ENCODE data around the gene FTSJ1. TPM values are rescaled to one million over a fixed set of nuclear protein-coding genes. Genes with fewer than 3 reads are reported as not detected.

FTSJ1 gene
- total and polyA plus RNA-seq, 2 experiments from 2014 or later = 42.8 to 76.3 TPM

GRCh38 chrX:48521353-48522243 lies 45.6 kb downstream of the FTSJ1 start, which contains the start of gene EBP:
EBP (plus strand) TSS chrX:48521808; CDS start chrX:48523772, 1,964 bp downstream.
- Mint-ChIP-seq H3K9me3 (no peaks in the 10 kb centered on the region), H3K27ac (peak within 1 kb of the TSS; percentile 95), H3K4me3 (peak within 1 kb of the TSS; percentile 93), H3K36me3 (ENCODE audit: low read depth) (peaks cover 15% of the 10 kb centered on the region), H3K4me1 (peaks cover 11% of the 10 kb centered on the region; the same call in 2 of the 3 replicates), H3K27me3 (ENCODE audit: insufficient read depth, low read depth, poor library complexity) (peaks cover 2% of the 10 kb centered on the region)
- Histone ChIP-seq H3K4me1 (ENCODE audit: insufficient read depth) (no peaks in the 10 kb centered on the region), H2AFZ (no peak within 1 kb of the TSS), H3F3A (replicated peaks; ENCODE audit: low read depth) (no peaks in the 10 kb centered on the region), H3K4me3 (peak within 1 kb of the TSS; percentile 77), H3K4me2 (peak within 1 kb of the TSS; percentile 84), H4K20me1 (replicated peaks; ENCODE audit: insufficient read depth) (no peaks in the 10 kb centered on the region), H3K27ac (ENCODE audit: low read depth) (peak within 1 kb of the TSS; percentile 81; the same call in 1 of the 2 replicates), H3K79me2 (replicated peaks; ENCODE audit: insufficient read depth) (peaks cover 17% of the 10 kb centered on the region), H3K27me3 (ENCODE audit: insufficient read depth) (no peaks in the 10 kb centered on the region), H3K36me3 (ENCODE audit: insufficient read depth) (peaks cover 9% of the 10 kb centered on the region; the same call in 1 of the 2 replicates), H3K9me2 (ENCODE audit: insufficient read depth) (no peaks in the 10 kb centered on the region)
- peak; percentile 92 for DNase-seq (ENCODE audit: low spot score)
- TF ChIP-seq REST (IDR thresholded peaks at IDR 0.05; ENCODE audit: unreplicated experiment) = no peak
- TF ChIP-seq, protein P1, sequence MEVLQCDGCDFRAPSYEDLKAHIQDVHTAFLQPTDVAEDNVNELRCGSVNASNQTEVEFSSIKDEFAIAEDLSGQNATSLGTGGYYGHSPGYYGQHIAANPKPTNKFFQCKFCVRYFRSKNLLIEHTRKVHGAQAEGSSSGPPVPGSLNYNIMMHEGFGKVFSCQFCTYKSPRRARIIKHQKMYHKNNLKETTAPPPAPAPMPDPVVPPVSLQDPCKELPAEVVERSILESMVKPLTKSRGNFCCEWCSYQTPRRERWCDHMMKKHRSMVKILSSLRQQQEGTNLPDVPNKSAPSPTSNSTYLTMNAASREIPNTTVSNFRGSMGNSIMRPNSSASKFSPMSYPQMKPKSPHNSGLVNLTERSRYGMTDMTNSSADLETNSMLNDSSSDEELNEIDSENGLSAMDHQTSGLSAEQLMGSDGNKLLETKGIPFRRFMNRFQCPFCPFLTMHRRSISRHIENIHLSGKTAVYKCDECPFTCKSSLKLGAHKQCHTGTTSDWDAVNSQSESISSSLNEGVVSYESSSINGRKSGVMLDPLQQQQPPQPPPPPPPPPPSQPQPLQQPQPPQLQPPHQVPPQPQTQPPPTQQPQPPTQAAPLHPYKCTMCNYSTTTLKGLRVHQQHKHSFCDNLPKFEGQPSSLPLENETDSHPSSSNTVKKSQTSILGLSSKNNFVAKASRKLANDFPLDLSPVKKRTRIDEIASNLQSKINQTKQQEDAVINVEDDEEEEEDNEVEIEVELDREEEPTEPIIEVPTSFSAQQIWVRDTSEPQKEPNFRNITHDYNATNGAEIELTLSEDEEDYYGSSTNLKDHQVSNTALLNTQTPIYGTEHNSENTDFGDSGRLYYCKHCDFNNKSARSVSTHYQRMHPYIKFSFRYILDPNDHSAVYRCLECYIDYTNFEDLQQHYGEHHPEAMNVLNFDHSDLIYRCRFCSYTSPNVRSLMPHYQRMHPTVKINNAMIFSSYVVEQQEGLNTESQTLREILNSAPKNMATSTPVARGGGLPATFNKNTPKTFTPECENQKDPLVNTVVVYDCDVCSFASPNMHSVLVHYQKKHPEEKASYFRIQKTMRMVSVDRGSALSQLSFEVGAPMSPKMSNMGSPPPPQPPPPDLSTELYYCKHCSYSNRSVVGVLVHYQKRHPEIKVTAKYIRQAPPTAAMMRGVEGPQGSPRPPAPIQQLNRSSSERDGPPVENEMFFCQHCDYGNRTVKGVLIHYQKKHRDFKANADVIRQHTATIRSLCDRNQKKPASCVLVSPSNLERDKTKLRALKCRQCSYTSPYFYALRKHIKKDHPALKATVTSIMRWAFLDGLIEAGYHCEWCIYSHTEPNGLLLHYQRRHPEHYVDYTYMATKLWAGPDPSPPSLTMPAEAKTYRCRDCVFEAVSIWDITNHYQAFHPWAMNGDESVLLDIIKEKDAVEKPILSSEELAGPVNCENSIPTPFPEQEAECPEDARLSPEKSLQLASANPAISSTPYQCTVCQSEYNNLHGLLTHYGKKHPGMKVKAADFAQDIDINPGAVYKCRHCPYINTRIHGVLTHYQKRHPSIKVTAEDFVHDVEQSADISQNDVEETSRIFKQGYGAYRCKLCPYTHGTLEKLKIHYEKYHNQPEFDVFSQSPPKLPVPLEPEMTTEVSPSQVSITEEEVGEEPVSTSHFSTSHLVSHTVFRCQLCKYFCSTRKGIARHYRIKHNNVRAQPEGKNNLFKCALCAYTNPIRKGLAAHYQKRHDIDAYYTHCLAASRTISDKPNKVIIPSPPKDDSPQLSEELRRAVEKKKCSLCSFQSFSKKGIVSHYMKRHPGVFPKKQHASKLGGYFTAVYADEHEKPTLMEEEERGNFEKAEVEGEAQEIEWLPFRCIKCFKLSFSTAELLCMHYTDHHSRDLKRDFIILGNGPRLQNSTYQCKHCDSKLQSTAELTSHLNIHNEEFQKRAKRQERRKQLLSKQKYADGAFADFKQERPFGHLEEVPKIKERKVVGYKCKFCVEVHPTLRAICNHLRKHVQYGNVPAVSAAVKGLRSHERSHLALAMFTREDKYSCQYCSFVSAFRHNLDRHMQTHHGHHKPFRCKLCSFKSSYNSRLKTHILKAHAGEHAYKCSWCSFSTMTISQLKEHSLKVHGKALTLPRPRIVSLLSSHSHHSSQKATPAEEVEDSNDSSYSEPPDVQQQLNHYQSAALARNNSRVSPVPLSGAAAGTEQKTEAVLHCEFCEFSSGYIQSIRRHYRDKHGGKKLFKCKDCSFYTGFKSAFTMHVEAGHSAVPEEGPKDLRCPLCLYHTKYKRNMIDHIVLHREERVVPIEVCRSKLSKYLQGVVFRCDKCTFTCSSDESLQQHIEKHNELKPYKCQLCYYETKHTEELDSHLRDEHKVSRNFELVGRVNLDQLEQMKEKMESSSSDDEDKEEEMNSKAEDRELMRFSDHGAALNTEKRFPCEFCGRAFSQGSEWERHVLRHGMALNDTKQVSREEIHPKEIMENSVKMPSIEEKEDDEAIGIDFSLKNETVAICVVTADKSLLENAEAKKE (CRISPR knock-in tag; IDR thresholded peaks at IDR 0.05) = no peak
- peak; percentile 73 for TF ChIP-seq POLR2AphosphoS5 (IDR thresholded peaks at IDR 0.05; ENCODE audit: low read depth)
- TF ChIP-seq ETS1 (IDR thresholded peaks at IDR 0.05) = no peak
- TF ChIP-seq STAT1 (IDR thresholded peaks at IDR 0.05; ENCODE audit: unreplicated experiment) = no peak
- peak; percentile 96 for ATAC-seq
